ENCODE data around the gene BCLAF1.
"Not testable (repeated sequence)": the region's sequence is repeated elsewhere in the genome, so short reads cannot be mapped to it uniquely, and the experiment has no call there.

The BCLAF1 gene

GRCh38 chr6:136244061-136244616, 45.5 kb downstream of the BCLAF1 start:
- no peak for DNase-seq

GRCh38 chr6:136236466-136237293, 53.0 kb downstream of the BCLAF1 start:
- peak; percentile 83 to 87 (median 84) for DNase-seq

- DNase-seq = no peak
Observed at GRCh38 chr6:136235233-136235564, 54.4 kb downstream of the BCLAF1 start.

GRCh38 chr6:136232701-136233100, 56.9 kb downstream of the BCLAF1 start:
- DNase-seq = no peak

GRCh38 chr6:136230219-136230853, 59.3 kb downstream of the BCLAF1 start:
- DNase-seq = peak in 1 of 3 donors; percentile 19

GRCh38 chr6:136228814-136229213, 60.8 kb downstream of the BCLAF1 start:
- DNase-seq = peak; percentile 69 to 80 (median 80)

GRCh38 chr6:136226674-136227377, 62.8 kb downstream of the BCLAF1 start:
- DNase-seq = peak in 1 of 3 donors; percentile 15

GRCh38 chr6:136226027-136226673, 63.5 kb downstream of the BCLAF1 start:
- peak; percentile 70 to 79 (median 73) for DNase-seq

- peak; percentile 49 to 60 (median 58) for DNase-seq
Observed at GRCh38 chr6:136225496-136225895, 64.2 kb downstream of the BCLAF1 start.

GRCh38 chr6:136224974-136225373, 64.7 kb downstream of the BCLAF1 start:
- DNase-seq = not testable (repeated sequence)

- no peak for DNase-seq
Observed at GRCh38 chr6:136216503-136217401, 72.9 kb downstream of the BCLAF1 start.

- no peak for DNase-seq
Observed at GRCh38 chr6:136213853-136214252, 75.8 kb downstream of the BCLAF1 start.

GRCh38 chr6:136213012-136213539, 76.6 kb downstream of the BCLAF1 start:
- no peak for DNase-seq

GRCh38 chr6:136212608-136213007, 77.0 kb downstream of the BCLAF1 start:
- no peak for DNase-seq

- no peak for DNase-seq
Observed at GRCh38 chr6:136210398-136211165, 79.1 kb downstream of the BCLAF1 start.

GRCh38 chr6:136209496-136209895, 80.2 kb downstream of the BCLAF1 start:
- DNase-seq = no peak

GRCh38 chr6:136208783-136209182, 80.9 kb downstream of the BCLAF1 start:
- DNase-seq = no peak
